Subcutaneous adipose tissue (tissue), 4 donors: ENCODE data around the gene RIPOR2. TPM values are rescaled to one million over a fixed set of nuclear protein-coding genes. Genes with fewer than 3 reads are reported as not detected.

Experiments
- total RNA-seq, 4 donors: library from RNA; depleted of rRNA; stranded (reverse); fragments of >200 nt; gene quantifications; one replicate each; pipeline ENCODE4 v1.1.0, GENCODE V29; 2016
- TF ChIP-seq, protein P1 (sequence below): fragments of 450-650 bp; IDR thresholded peaks from one replicate; pipeline ENCODE4 v1.5.1; 2016; ENCODE audit warnings: low read depth, mild to moderate bottlenecking, control low read depth, antibody characterized with exemption, moderate library complexity

RIPOR2 gene
- total RNA-seq, 4 donors from 2014 or later, result 7.9 to 36.1 (median 9.2) TPM

DNA sequence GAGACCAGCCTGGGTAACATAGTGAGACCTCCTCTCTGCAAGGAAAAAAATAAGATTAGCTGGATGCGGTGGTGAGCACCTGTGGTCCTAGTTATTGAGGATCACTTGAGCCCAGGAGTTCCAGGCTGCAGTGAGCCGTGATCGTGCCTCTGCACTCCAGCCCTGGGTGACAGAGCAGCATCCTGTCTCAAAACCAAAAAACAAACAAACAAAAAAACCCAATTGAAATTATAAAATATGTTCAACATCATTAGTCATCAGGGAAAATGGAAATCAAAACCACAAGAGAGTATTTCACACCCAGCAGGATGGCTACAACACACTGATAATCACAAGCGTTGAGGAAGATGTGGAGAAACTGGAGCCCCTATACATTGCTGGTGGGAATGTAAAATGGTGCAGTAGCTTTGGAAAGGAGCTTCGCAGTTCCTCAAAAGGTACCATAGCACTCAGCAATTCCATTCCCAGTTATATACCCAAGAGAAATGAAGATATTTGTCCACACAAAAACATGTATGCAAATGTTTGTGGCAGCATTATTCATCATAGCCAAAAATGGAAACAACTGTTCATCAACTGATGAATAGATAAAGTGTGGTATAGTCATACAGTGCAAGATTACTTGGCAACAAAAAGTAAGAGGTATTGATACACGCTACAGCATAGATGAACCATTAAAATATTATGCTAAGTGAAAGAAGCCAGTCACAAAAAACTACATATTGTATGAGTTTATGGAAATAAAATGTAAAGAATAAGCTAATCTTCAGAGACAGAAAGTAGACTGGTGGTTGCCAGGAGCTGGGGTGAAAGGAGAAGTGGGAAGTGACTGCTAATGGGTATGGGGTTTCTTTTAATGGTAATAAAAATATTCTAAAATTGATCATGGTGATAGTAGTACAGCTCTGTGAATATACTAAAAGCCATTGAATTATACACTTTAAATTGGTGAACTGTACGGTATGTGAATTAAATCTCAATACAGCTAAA lies 38.7 kb upstream of the RIPOR2 start:
- TF ChIP-seq, protein P1, sequence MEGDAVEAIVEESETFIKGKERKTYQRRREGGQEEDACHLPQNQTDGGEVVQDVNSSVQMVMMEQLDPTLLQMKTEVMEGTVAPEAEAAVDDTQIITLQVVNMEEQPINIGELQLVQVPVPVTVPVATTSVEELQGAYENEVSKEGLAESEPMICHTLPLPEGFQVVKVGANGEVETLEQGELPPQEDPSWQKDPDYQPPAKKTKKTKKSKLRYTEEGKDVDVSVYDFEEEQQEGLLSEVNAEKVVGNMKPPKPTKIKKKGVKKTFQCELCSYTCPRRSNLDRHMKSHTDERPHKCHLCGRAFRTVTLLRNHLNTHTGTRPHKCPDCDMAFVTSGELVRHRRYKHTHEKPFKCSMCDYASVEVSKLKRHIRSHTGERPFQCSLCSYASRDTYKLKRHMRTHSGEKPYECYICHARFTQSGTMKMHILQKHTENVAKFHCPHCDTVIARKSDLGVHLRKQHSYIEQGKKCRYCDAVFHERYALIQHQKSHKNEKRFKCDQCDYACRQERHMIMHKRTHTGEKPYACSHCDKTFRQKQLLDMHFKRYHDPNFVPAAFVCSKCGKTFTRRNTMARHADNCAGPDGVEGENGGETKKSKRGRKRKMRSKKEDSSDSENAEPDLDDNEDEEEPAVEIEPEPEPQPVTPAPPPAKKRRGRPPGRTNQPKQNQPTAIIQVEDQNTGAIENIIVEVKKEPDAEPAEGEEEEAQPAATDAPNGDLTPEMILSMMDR, result no peak

DNA sequence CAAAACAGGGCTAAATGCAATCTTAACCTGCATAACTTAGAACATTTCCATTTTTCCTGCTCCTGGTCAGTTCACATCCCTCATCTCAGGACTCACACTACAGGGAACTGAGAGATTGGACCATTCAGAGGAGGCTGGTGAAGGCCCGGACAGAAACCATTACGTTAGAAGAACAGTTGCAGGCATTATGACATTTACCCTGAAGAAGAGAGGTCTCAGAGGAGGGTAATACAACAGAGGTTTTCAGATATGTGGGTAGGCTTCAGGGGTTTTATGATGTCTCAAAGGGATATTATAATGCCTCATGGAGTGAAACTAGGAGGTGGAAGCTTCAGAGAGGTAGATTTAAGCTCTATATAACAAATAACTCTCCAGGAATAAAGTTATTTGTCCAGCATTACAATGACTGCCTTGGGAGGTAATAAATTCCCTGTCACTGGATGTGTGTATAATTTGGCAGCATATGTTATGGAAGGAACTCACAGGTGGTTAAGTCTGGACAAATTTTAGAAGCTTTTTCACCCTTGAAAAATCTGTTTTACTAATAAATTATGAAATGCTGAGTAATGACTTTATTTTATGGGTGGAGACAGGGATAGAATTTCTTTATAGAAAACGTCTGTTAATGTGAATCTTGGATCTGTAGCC lies 36.7 kb upstream of the RIPOR2 start:
- TF ChIP-seq, protein P1, result no peak

DNA sequence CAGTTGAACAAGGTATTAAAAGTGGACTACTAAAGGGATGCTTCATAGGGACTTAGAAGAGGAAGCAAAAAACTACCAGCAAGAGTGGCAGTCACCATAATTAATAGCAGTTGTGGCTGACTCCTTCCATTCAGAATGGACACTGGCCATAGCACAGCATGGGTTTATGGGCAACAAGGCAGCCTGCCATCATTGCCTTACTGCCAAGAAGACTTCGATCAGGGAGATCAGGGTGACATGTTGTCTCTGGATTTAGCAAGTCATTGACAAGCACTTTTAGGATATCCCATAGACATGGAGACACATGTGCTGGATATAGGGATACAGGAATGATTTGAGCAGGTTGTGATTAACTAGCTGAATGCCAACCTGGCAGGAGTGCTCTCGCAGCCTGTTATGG lies 35.3 kb upstream of the RIPOR2 start:
- TF ChIP-seq, protein P1, result no peak

DNA sequence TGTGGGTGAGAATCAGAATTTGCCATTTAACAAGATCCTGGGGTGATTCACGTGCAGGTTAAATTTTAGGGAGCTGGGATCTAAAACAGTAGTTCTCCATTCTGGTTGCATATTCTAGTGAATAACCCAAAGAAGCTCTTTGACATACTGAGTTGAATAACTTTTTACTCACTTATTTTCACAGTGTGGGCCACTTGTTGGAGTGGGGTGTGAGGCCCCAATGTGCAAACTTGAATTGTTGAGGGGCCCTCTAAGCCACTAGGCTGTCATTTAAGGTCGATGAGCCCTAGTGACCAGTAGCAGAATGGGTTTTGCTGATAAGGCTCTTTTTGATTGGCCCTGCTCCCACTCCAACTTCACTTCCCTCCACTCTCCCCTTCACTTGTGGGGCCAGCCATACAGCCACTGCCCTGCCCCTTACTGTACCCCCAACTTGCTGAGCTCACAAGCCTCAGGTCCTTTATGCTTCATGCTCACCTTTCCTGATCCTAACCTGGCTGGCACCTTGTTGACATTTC lies 33.6 kb upstream of the RIPOR2 start:
- TF ChIP-seq, protein P1, result no peak

DNA sequence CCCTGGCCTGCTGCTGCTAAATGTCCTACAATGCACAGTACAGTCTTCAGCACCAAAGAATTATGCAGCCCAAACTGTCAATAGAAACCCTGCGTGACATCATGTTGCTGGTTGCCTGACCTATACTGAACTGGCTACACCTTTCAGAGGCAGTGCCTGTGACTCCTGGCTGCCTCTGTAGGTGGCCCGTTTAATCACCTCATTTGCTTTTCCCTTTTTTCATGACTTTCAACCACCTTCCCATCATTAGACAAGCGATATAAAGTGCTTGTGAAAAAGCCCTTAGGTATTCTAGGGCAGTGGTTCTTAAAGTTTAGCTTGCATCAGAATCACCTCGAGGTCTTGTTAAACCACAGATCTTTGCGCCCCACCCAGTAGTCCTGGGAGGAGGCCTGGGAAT lies 33.0 kb upstream of the RIPOR2 start:
- TF ChIP-seq, protein P1, result no peak

DNA sequence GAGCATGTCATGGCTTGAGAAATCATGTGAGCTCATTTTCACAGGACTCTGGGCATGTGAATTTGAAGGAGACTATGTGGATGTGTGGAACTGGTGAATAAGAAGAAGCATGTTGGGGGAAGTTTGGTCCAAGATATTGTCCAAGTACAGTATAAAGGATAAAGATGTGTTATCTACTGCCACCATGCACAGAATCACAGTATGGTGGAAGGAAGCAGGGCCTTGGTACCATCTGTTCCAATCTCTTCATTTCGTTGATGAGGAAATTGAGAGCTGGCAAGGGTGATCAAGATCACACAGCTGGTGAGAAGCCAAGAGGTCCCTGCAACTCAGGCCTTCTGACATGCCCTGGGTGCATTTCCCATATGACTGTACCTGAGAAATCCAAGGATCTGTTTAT lies 31.5 kb upstream of the RIPOR2 start:
- TF ChIP-seq, protein P1, result no peak

DNA sequence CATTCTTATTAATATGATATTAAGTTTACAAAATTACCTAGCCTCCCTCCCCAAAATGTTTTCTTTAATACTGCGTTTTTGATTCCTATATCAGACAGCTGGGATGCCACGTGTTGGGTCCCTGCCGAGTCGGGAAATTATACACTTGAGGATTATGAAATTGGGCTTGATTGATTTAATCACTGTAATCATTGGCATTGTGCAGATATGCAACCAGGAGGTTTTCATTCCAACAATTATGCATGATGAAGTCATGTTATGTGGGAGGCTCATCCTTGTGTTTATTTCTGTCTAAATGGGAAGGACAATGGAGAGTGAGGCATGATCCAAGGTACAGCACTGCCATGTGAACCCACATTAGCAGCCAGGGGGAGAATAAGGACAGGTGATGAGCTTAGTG lies 30.6 kb upstream of the RIPOR2 start:
- TF ChIP-seq, protein P1, result no peak
